HEK293 (cell line): ENCODE data around the gene ABTB2.

Source experiments
- GLIS2 ChIP-seq: fragments of 450-650 bp; formaldehyde crosslinking; IDR thresholded peaks from 2 replicates; pipeline ENCODE4 v1.5.1; 2016; ENCODE audit warnings: missing biosample characterization, missing genetic modification characterization
- PRDM1 ChIP-seq: fragments of 450-650 bp; formaldehyde crosslinking; IDR thresholded peaks from 2 replicates; pipeline ENCODE4; 2016; ENCODE audit warnings: missing biosample characterization, missing genetic modification characterization
- PRDM10 ChIP-seq: fragments of 450-650 bp; formaldehyde crosslinking; IDR thresholded peaks from 2 replicates; pipeline ENCODE4 v1.5.1; 2016; ENCODE audit warnings: missing biosample characterization, missing genetic modification characterization
- PRDM2 ChIP-seq: fragments of 450-650 bp; formaldehyde crosslinking; IDR thresholded peaks from 2 replicates; pipeline ENCODE4 v1.5.1; 2016; ENCODE audit warnings: missing biosample characterization, missing genetic modification characterization, borderline replicate concordance
- REPIN1 ChIP-seq: fragments of 450-650 bp; formaldehyde crosslinking; IDR thresholded peaks from 2 replicates; pipeline ENCODE4 v1.5.1; 2017; ENCODE audit warnings: missing biosample characterization, missing genetic modification characterization, low read depth
- SETDB1 ChIP-seq: IDR thresholded peaks from one replicate; pipeline ENCODE4 v1.6.1; 2017; ENCODE audit warnings: mild to moderate bottlenecking, low read length, moderate library complexity, mixed read lengths; ENCODE audit not compliant: insufficient read length
- SP2 ChIP-seq: fragments of 450-650 bp; formaldehyde crosslinking; IDR thresholded peaks from 2 replicates; pipeline ENCODE4 v1.5.1; 2016; ENCODE audit warnings: missing biosample characterization, missing genetic modification characterization
- ZBTB48 ChIP-seq: fragments of 450-650 bp; formaldehyde crosslinking; IDR thresholded peaks from 2 replicates; pipeline ENCODE4 v1.5.1; 2016; ENCODE audit warnings: missing biosample characterization, missing genetic modification characterization
- ZFHX2 ChIP-seq: fragments of 450-650 bp; formaldehyde crosslinking; conservative IDR thresholded peaks from 2 replicates; pipeline ENCODE4 v1.5.1; 2016; ENCODE audit warnings: missing biosample characterization, missing genetic modification characterization
- ZFP69B ChIP-seq: fragments of 450-650 bp; formaldehyde crosslinking; IDR thresholded peaks from 2 replicates; pipeline ENCODE4 v1.5.1; 2016; ENCODE audit warnings: missing biosample characterization, missing genetic modification characterization
- ZNF10 ChIP-seq: fragments of 450-650 bp; formaldehyde crosslinking; IDR thresholded peaks from 2 replicates; pipeline ENCODE4 v1.5.1; 2017; ENCODE audit warnings: missing biosample characterization, missing genetic modification characterization
- ZNF211 ChIP-seq: fragments of 450-650 bp; formaldehyde crosslinking; IDR thresholded peaks from 2 replicates; pipeline ENCODE4 v1.5.1; 2016; ENCODE audit warnings: low read depth, missing biosample characterization, missing genetic modification characterization
- ZNF248 ChIP-seq: fragments of 450-650 bp; formaldehyde crosslinking; IDR thresholded peaks from 2 replicates; pipeline ENCODE4 v1.5.1; 2017; ENCODE audit warnings: missing biosample characterization, missing genetic modification characterization
- ZNF350 ChIP-seq: fragments of 450-650 bp; formaldehyde crosslinking; IDR thresholded peaks from 2 replicates; pipeline ENCODE4 v1.5.0; 2017; ENCODE audit warnings: missing biosample characterization, mild to moderate bottlenecking, missing genetic modification characterization
- ZNF366 ChIP-seq: fragments of 450-650 bp; formaldehyde crosslinking; conservative IDR thresholded peaks from 2 replicates; pipeline ENCODE4 v1.5.1; 2016; ENCODE audit warnings: missing biosample characterization, missing genetic modification characterization
- ZNF398 ChIP-seq: fragments of 450-650 bp; formaldehyde crosslinking; IDR thresholded peaks from 2 replicates; pipeline ENCODE4 v1.5.1; 2017; ENCODE audit warnings: missing biosample characterization, missing genetic modification characterization
- ZNF488 ChIP-seq: fragments of 450-650 bp; formaldehyde crosslinking; IDR thresholded peaks from 2 replicates; pipeline ENCODE4 v1.5.1; 2016; ENCODE audit warnings: missing biosample characterization, missing genetic modification characterization
- ZNF501 ChIP-seq: fragments of 450-650 bp; formaldehyde crosslinking; IDR thresholded peaks from 2 replicates; pipeline ENCODE4 v1.5.1; 2016; ENCODE audit warnings: missing biosample characterization, missing genetic modification characterization
- ZNF530 ChIP-seq: fragments of 450-650 bp; formaldehyde crosslinking; IDR thresholded peaks from 2 replicates; pipeline ENCODE4 v1.5.1; 2016; ENCODE audit warnings: low read depth, missing biosample characterization, missing genetic modification characterization
- ZNF658 ChIP-seq: fragments of 450-650 bp; formaldehyde crosslinking; IDR thresholded peaks from 2 replicates; pipeline ENCODE4; 2016; ENCODE audit warnings: missing biosample characterization, missing genetic modification characterization
- ZNF677 ChIP-seq: fragments of 450-650 bp; IDR thresholded peaks from 2 replicates; pipeline ENCODE4 v1.5.0; 2018; ENCODE audit warnings: missing biosample characterization, mild to moderate bottlenecking, missing genetic modification characterization, moderate library complexity
- ZNF701 ChIP-seq: fragments of 450-650 bp; formaldehyde crosslinking; IDR thresholded peaks from 2 replicates; pipeline ENCODE4 v1.5.1; 2016; ENCODE audit warnings: missing biosample characterization, missing genetic modification characterization
- ZNF776 ChIP-seq: fragments of 450-650 bp; formaldehyde crosslinking; IDR thresholded peaks from 2 replicates; pipeline ENCODE4 v1.5.0; 2017; ENCODE audit warnings: missing biosample characterization, missing genetic modification characterization, borderline replicate concordance
- TF ChIP-seq, protein P1 (sequence below): fragments of 450-650 bp; formaldehyde crosslinking; IDR thresholded peaks from 2 replicates; pipeline ENCODE4 v1.5.1; 2016; ENCODE audit warnings: missing biosample characterization, missing genetic modification characterization, borderline replicate concordance

Gene ABTB2

DNA sequence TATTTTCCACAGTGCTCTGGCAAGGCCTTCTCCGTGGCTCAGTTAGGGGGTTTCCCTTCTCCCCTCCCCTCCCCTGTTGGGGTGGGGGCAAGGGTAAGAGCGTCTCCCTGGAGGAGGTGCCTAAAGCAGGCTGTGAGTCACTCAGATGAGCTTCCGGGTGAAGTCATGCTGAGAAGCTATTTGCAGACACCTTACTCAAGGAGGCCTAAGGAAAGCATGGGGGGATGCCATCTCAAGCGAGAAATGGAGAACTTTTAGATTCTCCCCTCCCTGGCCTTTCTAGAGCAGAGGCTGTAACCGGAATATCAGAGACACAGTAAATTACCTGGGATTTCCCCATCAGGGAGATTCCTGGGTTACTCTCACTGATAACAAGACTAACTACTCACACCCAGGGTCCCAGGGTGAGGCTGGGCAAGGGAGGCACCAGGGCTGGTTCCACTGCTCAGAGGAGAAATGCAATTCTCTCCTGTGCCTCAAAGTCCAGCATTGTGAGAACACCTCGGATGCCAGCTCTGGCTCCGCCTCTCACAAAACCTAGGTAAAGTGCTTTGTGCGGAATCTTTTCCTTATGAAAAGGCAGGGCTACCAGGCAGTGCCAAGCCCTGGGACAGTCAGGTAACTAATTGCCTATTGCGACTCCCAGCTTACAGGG lies 123.6 kb downstream of the ABTB2 start (continued):
- TF ChIP-seq ZNF366 (0 out of 2 replicates have a peak, but pooled peaks have one; percentile 11), ZNF501 (no peak), PRDM10 (tag by site-specific recombination) (peak; percentile 61), SP2 (tag by site-specific recombination) (peak; percentile 43), PRDM2 (tag by site-specific recombination) (no peak), ZNF530 (tag by site-specific recombination) (no peak), ZNF658 (no peak), ZNF677 (tag by site-specific recombination) (no peak), REPIN1 (tag by site-specific recombination) (no peak), ZNF776 (no peak), ZNF398 (peak; percentile 90), ZFP69B (tag by site-specific recombination) (no peak), ZNF488 (tag by site-specific recombination) (no peak), ZFHX2 (tag by site-specific recombination) (no peak), GLIS2 (tag by site-specific recombination) (0 out of 2 replicates have a peak, but pooled peaks have one; percentile 17), SETDB1 (no peak), PRDM1 (peak; percentile 66; the same call in 1 of the 2 replicates), ZNF701 (tag by site-specific recombination) (no peak), ZNF211 (tag by site-specific recombination) (no peak), ZNF350 (tag by site-specific recombination) (no peak), ZNF248 (tag by site-specific recombination) (no peak), ZNF10 (tag by site-specific recombination) (no peak), ZBTB48 (tag by site-specific recombination) (peak; percentile 75)
- TF ChIP-seq, protein P1, sequence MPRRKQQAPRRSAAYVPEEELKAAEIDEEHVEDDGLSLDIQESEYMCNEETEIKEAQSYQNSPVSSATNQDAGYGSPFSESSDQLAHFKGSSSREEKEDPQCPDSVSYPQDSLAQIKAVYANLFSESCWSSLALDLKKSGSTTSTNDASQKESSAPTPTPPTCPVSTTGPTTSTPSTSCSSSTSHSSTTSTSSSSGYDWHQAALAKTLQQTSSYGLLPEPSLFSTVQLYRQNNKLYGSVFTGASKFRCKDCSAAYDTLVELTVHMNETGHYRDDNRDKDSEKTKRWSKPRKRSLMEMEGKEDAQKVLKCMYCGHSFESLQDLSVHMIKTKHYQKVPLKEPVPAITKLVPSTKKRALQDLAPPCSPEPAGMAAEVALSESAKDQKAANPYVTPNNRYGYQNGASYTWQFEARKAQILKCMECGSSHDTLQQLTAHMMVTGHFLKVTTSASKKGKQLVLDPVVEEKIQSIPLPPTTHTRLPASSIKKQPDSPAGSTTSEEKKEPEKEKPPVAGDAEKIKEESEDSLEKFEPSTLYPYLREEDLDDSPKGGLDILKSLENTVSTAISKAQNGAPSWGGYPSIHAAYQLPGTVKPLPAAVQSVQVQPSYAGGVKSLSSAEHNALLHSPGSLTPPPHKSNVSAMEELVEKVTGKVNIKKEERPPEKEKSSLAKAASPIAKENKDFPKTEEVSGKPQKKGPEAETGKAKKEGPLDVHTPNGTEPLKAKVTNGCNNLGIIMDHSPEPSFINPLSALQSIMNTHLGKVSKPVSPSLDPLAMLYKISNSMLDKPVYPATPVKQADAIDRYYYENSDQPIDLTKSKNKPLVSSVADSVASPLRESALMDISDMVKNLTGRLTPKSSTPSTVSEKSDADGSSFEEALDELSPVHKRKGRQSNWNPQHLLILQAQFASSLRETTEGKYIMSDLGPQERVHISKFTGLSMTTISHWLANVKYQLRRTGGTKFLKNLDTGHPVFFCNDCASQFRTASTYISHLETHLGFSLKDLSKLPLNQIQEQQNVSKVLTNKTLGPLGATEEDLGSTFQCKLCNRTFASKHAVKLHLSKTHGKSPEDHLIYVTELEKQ (tag by site-specific recombination): 0 out of 2 replicates have a peak, but pooled peaks have one; percentile 26
